Measurements from ENCODE around the gene PLA2G15.
"Not testable (repeated sequence)": the region's sequence is repeated elsewhere in the genome, so short reads cannot be mapped to it uniquely, and the experiment has no call there.

Gene PLA2G15

GRCh38 chr16:68281368-68282063 lies 36.3 kb downstream of the PLA2G15 start:
- no peak for DNase-seq

DNA sequence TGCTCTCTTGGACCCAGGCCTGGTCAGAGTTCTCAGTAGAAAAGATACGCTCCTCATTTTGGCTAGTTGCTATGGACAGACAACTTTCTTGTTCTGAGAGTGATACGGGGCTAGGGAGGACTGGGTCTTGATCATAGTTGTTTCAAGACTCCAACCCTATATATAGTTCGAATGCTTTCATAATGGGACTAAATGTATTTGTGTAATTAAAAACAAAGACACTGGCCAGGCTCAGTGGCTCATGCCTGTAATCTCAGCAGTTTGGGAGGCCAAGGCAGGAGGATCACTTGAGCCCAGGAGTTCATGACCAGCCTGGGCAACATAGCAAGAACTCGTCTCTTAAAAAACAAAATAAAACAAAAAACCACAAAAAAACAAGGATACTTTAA lies 36.9 kb downstream of the PLA2G15 start:
- no peak for DNase-seq

GRCh38 chr16:68283346-68283745 lies 38.2 kb downstream of the PLA2G15 start:
- DNase-seq: no peak

DNA sequence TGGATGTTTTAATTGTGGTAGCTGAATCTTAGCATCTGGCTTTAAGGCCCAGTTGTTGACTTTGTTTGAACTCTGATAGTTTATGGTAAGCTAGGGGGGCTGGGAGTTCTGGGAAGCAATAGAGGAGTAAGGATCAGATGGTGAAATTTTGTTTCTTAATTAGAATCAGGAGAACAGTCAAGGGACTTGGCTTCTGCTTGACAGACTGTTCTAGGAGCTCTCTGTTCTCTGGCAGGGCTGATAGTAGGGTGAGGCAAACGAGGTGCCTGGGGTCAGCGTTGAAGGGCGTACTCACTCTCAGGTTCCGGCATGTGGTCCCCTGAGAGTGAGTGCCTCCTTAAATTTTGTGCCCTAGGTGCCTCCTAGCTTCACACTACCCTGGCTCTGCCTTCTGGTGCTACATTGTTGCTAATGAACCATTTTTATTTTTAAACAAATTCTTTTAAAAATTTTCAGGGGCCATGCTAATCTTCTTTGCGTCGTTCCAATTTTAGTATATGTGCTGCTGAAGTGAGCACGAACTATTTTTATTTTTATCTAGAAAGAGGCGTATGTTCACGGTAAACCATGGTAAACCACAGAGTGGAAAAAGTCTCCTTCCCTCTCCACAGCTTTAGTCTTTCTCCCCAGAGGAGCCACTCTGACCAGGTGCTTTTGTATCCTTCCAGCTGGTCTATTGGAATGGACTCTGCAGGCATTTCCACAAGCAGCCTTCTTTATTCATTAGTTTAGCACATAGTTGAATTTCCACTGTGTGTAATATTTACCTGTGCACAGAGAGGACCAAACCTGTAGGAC lies 38.8 kb downstream of the PLA2G15 start:
- DNase-seq: no peak

DNA sequence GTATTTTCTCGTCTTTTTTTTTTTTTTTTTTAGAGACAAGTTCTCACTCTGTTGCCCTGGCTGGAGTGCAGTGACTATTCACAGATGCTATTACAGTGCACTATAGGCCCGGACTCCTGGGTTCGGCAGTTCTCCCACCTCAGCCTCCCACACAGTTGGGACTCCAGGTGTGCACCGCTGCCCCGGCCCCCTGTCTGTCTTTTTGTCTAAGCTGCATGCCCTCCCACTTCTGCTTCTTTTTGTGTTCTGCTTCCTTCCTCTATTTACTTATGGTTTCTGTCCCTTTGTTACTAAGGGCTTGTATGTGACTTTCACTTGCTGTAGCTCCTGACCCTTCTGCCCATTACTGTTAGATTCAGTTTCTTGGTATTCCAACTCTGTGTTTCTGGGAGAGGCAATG lies 39.7 kb downstream of the PLA2G15 start:
- DNase-seq: no peak

DNA sequence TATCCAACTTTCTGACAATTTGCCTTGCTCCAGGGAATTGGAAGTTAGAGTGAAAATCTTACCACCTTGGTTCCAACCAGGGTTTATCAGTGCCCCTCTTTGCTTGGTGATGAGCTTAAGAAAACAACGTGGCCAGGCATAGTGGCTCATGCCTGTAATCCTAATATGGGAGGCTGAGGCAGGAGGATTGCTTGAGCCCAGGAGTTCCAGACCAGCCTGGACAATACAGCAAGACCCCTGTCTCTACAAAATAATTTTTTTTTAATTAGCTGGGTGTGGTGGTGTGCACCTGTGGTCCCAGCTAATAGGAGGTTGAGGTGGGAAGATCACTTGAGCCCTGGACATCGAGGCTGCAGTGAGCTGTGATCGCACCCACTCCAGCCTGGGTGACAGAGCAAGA lies 40.5 kb downstream of the PLA2G15 start:
- DNase-seq: no peak

DNA sequence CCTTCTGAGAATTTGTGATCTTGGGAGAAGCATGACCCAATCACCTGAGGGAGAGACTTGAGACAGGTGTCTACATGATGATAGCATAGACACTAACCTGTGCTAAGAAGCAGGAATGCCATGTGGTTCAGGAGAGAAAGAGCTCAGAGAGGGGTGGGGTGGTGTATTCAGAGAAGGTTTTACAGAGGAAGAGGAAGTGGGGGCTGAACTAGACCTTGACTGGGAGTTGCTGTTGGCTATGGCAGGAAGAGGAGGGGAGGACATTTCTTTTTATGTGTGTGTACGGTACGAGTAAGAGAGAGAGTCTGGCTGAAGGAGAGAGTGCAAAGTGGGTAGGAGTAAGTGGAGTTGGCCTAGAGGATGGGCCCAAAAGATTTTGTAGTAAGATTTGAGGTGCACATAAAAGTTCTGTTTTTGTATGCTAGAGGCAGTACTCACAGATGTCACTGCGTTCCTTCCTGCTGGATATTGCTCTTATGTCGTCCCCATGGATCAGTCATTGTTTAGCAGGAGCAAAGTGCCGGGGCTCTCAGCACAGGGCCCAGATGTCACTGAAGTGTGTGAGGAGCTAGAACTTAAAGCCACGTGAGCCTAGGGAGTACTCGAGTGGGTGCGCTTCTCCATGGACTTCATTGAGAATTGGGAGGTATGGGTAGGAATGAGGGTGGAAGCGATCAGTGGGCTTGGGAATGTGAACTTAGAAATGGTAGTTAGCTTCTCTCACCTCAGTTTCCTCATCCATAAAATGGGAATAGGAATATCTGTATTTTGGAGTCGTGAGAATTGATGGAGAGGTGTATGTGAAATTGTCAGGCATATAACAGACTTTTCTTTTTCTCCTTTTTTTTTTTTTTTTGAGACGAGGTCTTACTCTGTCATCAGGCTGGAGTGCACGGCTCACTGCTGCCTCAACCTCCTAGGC lies 41.2 kb downstream of the PLA2G15 start:
- DNase-seq: no peak

DNA sequence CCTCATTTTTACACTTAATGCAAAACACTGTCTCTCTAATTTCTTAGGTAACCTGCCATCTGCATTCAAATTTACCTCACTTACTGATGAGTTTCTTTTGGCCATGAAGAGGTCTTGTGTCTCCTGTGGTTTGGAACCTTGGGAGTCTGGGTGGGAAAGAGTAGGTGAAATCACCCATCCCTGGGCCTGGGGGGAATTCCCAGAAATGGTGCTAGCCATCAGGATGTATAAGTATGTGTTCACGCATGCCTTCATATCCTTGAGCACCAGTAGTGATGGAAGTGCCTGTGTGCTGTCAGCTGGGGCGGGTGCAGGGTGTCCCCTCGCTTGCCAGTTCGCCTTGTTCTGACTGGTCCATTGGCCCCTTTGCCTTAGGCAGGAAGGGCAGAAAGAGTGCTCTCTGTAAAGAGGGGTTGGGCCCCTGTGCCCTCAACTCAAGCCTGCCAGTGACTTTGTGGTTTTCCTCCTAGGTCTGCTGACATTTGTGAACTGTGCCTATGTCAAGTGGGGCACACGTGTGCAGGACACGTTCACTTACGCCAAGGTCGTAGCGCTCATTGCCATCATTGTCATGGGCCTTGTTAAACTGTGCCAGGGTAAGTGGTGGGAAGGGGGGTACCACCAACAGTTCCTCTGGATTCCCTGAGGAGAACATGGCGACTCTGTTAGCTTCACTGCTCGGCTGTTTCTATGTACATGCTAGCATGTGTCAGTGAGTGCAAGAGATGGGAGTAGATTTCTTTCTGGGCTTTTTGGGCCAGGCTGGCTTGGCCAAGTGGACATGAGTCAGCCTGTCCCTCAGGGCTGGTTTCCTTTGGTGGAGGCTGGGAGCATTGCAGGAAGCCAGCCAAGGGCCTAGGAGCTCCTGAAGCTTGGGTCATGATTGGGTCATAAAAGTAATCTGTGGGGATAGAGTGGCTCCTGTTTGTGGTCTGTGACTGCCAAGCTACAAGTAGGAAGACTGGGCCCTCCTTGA lies 42.4 kb downstream of the PLA2G15 start:
- no peak for DNase-seq

GRCh38 chr16:68288252-68288650 lies 43.1 kb downstream of the PLA2G15 start:
- no peak for DNase-seq

DNA sequence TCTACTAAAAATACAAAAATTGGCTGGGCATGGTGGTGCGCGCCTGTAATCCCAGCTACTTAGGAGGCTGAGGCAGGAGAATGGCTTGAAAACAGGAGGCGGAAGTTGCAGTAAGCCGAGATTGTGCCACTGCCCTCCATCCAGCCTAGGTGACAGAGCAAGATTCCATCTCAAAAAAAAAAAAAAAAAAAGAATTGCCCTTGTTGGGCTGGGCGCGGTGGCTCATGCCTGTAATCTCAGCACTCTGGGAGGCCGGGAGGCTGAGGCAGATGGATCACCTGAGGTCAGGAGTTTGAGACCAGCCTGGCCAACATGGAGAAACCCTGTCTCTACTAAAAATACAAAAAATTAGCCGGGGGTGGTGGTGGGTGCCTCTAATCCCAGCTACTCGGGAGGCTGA lies 43.6 kb downstream of the PLA2G15 start:
- not testable (repeated sequence) for DNase-seq

GRCh38 chr16:68289202-68289601 lies 44.0 kb downstream of the PLA2G15 start:
- no peak for DNase-seq

GRCh38 chr16:68289621-68290329 lies 44.6 kb downstream of the PLA2G15 start:
- no peak for DNase-seq

- DNase-seq: no peak
These were observed 45.3 kb downstream of the PLA2G15 start for GRCh38 chr16:68290450-68290849.

DNA sequence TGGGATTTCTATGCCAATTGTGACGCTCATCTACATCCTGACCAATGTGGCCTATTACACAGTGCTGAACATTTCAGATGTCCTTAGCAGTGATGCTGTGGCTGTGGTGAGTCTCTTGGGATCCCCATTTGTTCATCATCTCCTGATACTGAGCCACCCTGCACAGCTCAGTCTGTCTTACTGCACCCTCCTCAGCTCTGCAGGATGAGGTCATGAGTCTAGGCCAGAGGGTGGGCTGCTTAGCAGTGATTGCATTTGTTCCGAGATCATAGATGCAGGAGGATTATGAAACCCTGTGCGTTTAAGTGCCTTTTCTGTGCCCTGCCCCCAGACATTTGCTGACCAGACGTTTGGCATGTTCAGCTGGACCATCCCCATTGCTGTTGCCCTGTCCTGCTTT lies 46.1 kb downstream of the PLA2G15 start:
- no peak for DNase-seq

- no peak for DNase-seq
These were observed 47.3 kb downstream of the PLA2G15 start for GRCh38 chr16:68292425-68292824.

DNA sequence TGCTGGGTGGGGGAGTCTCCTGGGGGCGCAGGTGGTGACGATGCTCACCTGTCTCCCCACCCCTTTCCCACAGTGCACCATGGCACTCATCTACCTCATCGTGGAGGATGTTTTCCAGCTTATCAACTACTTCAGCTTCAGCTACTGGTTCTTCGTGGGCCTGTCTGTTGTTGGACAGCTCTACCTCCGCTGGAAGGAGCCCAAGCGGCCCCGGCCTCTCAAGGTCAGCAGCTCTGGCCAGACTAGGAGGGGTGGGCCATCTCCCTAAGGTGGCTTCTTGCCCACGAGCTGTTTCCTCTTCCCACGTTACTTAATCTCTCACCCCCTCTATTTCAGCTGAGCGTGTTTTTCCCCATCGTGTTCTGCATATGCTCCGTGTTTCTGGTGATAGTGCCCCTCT lies 51.1 kb downstream of the PLA2G15 start:
- DNase-seq: no peak

DNA sequence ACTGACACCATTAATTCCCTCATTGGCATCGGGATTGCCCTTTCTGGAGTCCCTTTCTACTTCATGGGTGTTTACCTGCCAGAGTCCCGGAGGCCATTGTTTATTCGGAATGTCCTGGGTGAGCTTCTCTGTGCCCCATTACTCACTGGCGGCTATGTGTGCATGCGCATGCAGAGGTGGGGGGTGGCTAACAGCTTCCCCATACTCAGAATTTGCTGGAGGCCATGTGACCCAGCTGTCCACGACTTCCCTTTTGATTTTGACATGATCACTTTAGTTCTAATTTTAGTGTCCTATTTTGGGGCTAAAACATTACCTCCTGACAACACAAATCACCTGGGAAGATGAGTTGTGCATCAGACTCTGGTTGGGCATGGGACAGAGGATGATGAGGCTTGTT lies 51.5 kb downstream of the PLA2G15 start:
- DNase-seq: no peak

- DNase-seq: no peak
These were observed 52.7 kb downstream of the PLA2G15 start for GRCh38 chr16:68297908-68298307.

DNA sequence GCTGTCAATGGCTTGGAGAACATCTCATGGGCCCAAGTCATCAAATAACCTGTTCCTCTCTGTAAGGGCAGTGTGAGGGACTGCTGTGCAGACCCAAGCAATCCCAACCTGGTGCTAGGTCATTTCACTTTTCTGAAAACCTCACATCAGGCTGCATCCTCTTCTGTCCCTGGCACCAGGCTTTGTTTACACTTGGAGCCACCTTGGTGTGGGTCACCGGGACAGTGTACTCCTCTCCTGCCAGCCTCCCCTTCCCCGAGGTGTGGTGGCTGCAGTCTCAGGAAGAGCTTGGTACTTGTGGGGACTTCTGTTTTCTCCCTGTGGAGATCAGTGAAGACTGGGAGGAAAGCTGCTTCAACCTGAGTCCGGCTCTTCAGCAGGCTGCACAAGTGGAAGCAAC lies 53.1 kb downstream of the PLA2G15 start:
- no peak for DNase-seq

DNA sequence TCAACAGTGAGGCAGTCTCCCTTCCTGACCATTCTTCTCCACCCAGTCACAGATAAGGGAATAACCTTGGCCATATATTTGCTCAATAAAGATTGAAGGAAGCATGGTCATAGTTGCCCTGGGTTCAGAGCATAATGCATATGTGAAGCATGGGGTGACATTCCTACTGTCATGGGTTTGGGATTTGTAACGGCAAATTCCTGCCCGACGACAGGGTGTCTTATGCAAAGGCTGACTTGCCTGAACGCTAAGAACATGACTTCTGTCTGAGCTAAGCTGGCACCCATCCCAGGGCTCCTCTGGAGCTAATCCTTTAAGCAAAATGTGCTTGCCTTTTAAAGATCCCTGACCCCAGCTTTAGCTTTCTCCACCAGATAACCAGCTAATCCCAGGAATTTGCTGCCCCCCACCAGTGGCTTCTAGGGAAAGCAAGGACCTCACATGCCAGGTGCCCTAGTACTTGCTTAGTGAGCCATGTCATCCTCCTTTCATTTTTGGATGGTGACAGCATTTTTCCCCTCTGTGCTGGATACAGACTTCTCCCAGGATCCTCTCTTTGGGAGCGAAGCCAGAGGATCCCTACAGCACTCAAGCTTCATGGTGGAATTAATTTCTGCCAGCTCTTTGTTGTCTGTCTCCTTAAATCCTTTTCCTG lies 53.9 kb downstream of the PLA2G15 start:
- peak in 1 of 2 experiments; percentile 25 for DNase-seq
